ENCODE measurements around the gene VDR. TPM values are rescaled to one million over a fixed set of nuclear protein-coding genes. Genes with fewer than 3 reads are reported as not detected.
A peak's percentile ranks its signal among the peaks of the same experiment; 100 is the strongest.

Gene VDR
- total RNA-seq, 2 donors from 2014 or later = 217 to 224 TPM

- peak; percentile 22 to 29 for ATAC-seq (replicated peaks in 1 of 2)
- Mint-ChIP-seq H3K4me3 (peak overlapping the region; percentile 51 to 75), H3K36me3 (ENCODE audit: insufficient read depth in 2 of 2) (peaks cover 29 to 57% of the 10 kb centered on the region in 2 donors), H3K9me3 (no peaks in the 10 kb centered on the region), H3K4me1 (ENCODE audit: low read depth) (peaks cover 95% of the 10 kb centered on the region), H3K27ac (peak overlapping the region; percentile 88), H3K27me3 (ENCODE audit: low read depth) (no peaks in the 10 kb centered on the region)
- DNase-seq = no peak
These were observed 36.2 kb downstream of the VDR start for GRCh38 chr12:47868552-47869031.

DNA sequence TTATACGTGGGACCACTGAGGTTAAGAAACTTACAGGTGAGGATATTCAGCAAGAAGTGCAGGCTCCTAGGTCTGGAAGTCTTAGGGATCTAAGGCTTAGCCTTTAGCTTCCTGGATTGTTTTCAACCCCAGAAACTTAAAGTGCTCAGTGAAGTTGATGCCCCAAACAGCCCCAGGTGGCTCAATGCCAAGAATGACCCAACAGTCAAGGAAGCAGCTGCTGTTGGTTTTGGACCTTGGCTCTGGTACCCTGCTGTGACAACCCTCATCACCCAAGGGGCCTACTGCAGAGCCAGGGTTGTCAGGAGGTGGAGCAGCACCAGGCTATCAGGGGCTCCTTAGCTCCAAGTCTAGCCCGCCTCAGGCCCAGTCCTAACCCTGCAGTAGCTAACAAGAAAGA lies 36.8 kb downstream of the VDR start:
- H3K4me3 Mint-ChIP-seq = peak overlapping the region; percentile 51 to 75
- DNase-seq (no peak), ATAC-seq (replicated peaks in 1 of 2) (peak in 1 of 2 donors; percentile 10)
- peak overlapping the region; percentile 88 for H3K27ac Mint-ChIP-seq
- no peaks in the 10 kb centered on the region for H3K9me3 Mint-ChIP-seq
- H3K36me3 Mint-ChIP-seq (ENCODE audit: insufficient read depth in 2 of 2) = peaks cover 31 to 55% of the 10 kb centered on the region in 2 donors
- H3K4me1 Mint-ChIP-seq (ENCODE audit: low read depth) = peaks cover 95% of the 10 kb centered on the region
- no peaks in the 10 kb centered on the region for H3K27me3 Mint-ChIP-seq (ENCODE audit: low read depth)

DNA sequence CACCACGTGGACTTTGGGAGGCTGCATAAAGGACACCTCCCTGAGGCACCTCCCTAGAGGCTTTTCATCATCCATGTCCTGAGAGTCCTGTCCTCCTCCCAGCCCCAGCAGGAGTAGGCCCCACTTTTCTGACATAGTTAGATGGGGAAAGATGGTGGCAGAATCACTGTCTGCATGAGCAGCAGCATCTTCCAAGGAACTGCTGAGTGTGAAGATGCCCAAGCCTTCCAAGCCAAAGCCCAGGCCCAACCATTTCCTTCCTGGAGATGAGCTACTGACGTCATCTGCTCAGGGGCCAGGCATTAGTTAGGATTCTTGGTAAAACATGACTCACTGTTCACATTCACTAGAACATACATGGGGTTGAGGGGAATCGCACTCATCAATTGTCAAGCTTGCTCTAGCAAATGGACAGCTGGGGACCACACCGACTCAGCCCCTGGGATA lies 37.3 kb downstream of the VDR start:
- H3K9me3 Mint-ChIP-seq = no peaks in the 10 kb centered on the region
- H3K36me3 Mint-ChIP-seq (ENCODE audit: insufficient read depth in 2 of 2) = peaks cover 28 to 54% of the 10 kb centered on the region in 2 donors
- H3K4me1 Mint-ChIP-seq (ENCODE audit: low read depth) = peaks cover 95% of the 10 kb centered on the region
- peak; percentile 84 to 87 for ATAC-seq (replicated peaks in 1 of 2)
- DNase-seq = peak; percentile 64 to 68
- H3K27ac Mint-ChIP-seq = peak overlapping the region; percentile 88
- H3K4me3 Mint-ChIP-seq = peak overlapping the region; percentile 51 to 75
- H3K27me3 Mint-ChIP-seq (ENCODE audit: low read depth) = no peaks in the 10 kb centered on the region

DNA sequence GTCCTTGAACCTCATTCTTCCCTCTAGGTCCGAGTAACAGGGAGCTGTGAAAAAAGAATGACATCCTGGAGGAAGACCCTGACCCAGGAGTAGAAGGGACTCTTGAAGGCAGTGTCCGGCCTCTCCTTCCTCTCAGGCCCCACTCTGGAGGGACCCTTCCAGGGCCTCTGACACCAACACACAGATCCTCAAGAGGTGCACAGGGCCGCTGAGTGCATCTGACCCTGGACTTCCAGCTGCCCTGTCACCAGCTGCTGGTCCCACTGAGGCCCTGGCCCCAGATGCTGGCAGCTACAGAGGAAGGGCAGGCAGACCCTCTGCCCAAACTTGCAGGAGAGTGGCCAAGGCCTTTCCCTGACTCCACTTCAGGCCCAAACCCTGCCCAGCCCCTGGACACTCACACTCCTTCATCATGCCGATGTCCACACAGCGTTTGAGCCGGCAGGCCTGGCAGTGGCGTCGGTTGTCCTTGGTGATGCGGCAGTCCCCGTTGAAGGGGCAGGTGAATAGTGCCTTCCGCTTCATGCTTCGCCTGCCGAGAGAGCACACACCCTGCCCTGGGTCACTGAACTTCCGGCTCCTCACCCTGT lies 40.1 kb downstream of the VDR start:
- Mint-ChIP-seq H3K27ac (peak overlapping the region; percentile 87), H3K9me3 (no peaks in the 10 kb centered on the region), H3K36me3 (ENCODE audit: insufficient read depth in 2 of 2) (peaks cover 28 to 62% of the 10 kb centered on the region in 2 donors), H3K4me1 (ENCODE audit: low read depth) (peaks cover 95% of the 10 kb centered on the region), H3K27me3 (ENCODE audit: low read depth) (no peaks in the 10 kb centered on the region), H3K4me3 (peak overlapping the region in 1 of 2 donors; percentile 58)
- ATAC-seq (replicated peaks in 1 of 2) (no peak), DNase-seq (no peak)

GRCh38 chr12:47863985-47864384 lies 40.8 kb downstream of the VDR start:
- ATAC-seq (replicated peaks in 1 of 2) (no peak), DNase-seq (no peak)
- H3K4me3 Mint-ChIP-seq = no peak overlapping the region
- peak overlapping the region; percentile 77 for H3K27ac Mint-ChIP-seq
- H3K9me3 Mint-ChIP-seq = no peaks in the 10 kb centered on the region
- peaks cover 95% of the 10 kb centered on the region for H3K4me1 Mint-ChIP-seq (ENCODE audit: low read depth)
- no peaks in the 10 kb centered on the region for H3K27me3 Mint-ChIP-seq (ENCODE audit: low read depth)
- H3K36me3 Mint-ChIP-seq (ENCODE audit: insufficient read depth in 2 of 2) = peaks cover 34 to 59% of the 10 kb centered on the region in 2 donors

DNA sequence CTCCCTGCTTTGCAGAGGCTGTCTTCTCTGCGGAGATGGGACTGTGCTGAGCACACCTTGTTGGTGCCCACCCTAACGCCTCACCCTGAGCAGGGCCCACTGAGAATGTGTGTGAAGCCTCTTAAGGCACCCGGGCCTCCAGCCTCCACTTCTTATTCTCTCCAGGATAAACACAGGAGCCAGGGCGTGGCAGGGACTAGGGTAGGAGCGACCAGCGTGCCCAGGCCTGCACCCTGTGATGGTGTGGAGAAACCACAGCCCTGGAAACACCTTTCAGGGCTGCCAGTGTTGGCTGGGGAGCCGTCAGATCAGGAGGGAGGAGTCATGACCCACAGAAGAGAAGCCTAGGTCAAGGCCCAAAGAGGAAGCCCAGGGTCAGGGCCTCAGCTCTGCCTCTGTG lies 41.3 kb downstream of the VDR start:
- no peak for DNase-seq
- no peak for ATAC-seq (replicated peaks in 1 of 2)
- Mint-ChIP-seq H3K36me3 (ENCODE audit: insufficient read depth in 2 of 2) (peaks cover 32 to 57% of the 10 kb centered on the region in 2 donors), H3K9me3 (no peaks in the 10 kb centered on the region), H3K4me3 (no peak overlapping the region), H3K4me1 (ENCODE audit: low read depth) (peaks cover 95% of the 10 kb centered on the region), H3K27ac (peak overlapping the region; percentile 55), H3K27me3 (ENCODE audit: low read depth) (no peaks in the 10 kb centered on the region)

- peak overlapping the region; percentile 55 for H3K27ac Mint-ChIP-seq
- no peak overlapping the region for H3K4me3 Mint-ChIP-seq
- H3K36me3 Mint-ChIP-seq (ENCODE audit: insufficient read depth in 2 of 2) = peaks cover 32 to 57% of the 10 kb centered on the region in 2 donors
- H3K9me3 Mint-ChIP-seq = no peaks in the 10 kb centered on the region
- peaks cover 95% of the 10 kb centered on the region for H3K4me1 Mint-ChIP-seq (ENCODE audit: low read depth)
- no peak for ATAC-seq (replicated peaks in 1 of 2)
- DNase-seq = no peak
- H3K27me3 Mint-ChIP-seq (ENCODE audit: low read depth) = no peaks in the 10 kb centered on the region
These were observed 41.9 kb downstream of the VDR start for GRCh38 chr12:47862881-47863280.

- no peak for ATAC-seq (replicated peaks in 1 of 2)
- Mint-ChIP-seq H3K27me3 (ENCODE audit: low read depth) (no peaks in the 10 kb centered on the region), H3K36me3 (ENCODE audit: insufficient read depth in 2 of 2) (peaks cover 30 to 58% of the 10 kb centered on the region in 2 donors), H3K4me3 (no peak overlapping the region), H3K27ac (peak overlapping the region; percentile 94), H3K9me3 (no peaks in the 10 kb centered on the region), H3K4me1 (ENCODE audit: low read depth) (peaks cover 94% of the 10 kb centered on the region)
- DNase-seq = no peak
These were observed 42.5 kb downstream of the VDR start for GRCh38 chr12:47862167-47862750.

DNA sequence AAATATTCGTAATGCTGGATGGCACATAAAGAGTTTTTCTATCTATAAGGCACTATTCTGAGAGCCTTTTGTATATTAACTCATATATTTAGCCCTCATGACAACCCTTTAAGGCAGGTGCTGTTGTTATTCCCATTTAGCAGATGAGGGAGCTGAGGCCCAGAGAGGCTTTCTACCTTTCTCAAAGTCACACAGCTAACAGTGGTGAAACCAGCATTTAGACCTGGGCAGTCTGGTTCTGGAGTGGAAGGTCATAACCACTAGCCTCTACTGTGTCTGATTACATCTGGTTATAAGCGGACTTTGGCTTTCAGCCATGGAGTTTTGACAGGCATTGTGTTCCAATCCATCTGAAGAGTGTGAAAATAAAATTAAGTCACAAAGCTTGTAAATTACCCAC lies 43.9 kb downstream of the VDR start:
- Mint-ChIP-seq H3K4me3 (peak overlapping the region; percentile 73 to 75), H3K36me3 (ENCODE audit: insufficient read depth in 2 of 2) (peaks cover 26 to 61% of the 10 kb centered on the region in 2 donors)
- peak; percentile 6 to 9 for ATAC-seq (replicated peaks in 1 of 2)

GRCh38 chr12:47860279-47860841 lies 44.4 kb downstream of the VDR start:
- Mint-ChIP-seq H3K4me3 (peak overlapping the region; percentile 73 to 75), H3K9me3 (no peaks in the 10 kb centered on the region), H3K36me3 (ENCODE audit: insufficient read depth in 2 of 2) (peaks cover 30 to 64% of the 10 kb centered on the region in 2 donors), H3K4me1 (ENCODE audit: low read depth) (peaks cover 80% of the 10 kb centered on the region), H3K27ac (peak overlapping the region; percentile 94), H3K27me3 (ENCODE audit: low read depth) (no peaks in the 10 kb centered on the region)
- ATAC-seq (replicated peaks in 1 of 2) (peak; percentile 92 to 96), DNase-seq (peak; percentile 68 to 70)

More for the DNA sequence above, 43.9 kb downstream of the VDR start:
- peak overlapping the region; percentile 94 for H3K27ac Mint-ChIP-seq
- H3K4me1 Mint-ChIP-seq (ENCODE audit: low read depth) = peaks cover 81% of the 10 kb centered on the region
- no peak for DNase-seq
- H3K27me3 Mint-ChIP-seq (ENCODE audit: low read depth) = no peaks in the 10 kb centered on the region
- no peaks in the 10 kb centered on the region for H3K9me3 Mint-ChIP-seq

- peaks cover 28 to 65% of the 10 kb centered on the region in 2 donors for H3K36me3 Mint-ChIP-seq (ENCODE audit: insufficient read depth in 2 of 2)
- no peaks in the 10 kb centered on the region for H3K9me3 Mint-ChIP-seq
These were observed 46.1 kb downstream of the VDR start for GRCh38 chr12:47858511-47859266.

GRCh38 chr12:47856721-47857575 lies 47.8 kb downstream of the VDR start:
- no peaks in the 10 kb centered on the region for H3K27me3 Mint-ChIP-seq (ENCODE audit: low read depth)
- H3K4me1 Mint-ChIP-seq (ENCODE audit: low read depth) = peaks cover 55% of the 10 kb centered on the region
- H3K27ac Mint-ChIP-seq = peak overlapping the region; percentile 54
- no peaks in the 10 kb centered on the region for H3K9me3 Mint-ChIP-seq
- ATAC-seq (replicated peaks in 1 of 2) (no peak), DNase-seq (no peak)
- peaks cover 26 to 76% of the 10 kb centered on the region in 2 donors for H3K36me3 Mint-ChIP-seq (ENCODE audit: insufficient read depth in 2 of 2)
- H3K4me3 Mint-ChIP-seq = no peak overlapping the region

More at GRCh38 chr12:47858511-47859266, 46.1 kb downstream of the VDR start:
- ATAC-seq (replicated peaks in 1 of 2) (no peak), DNase-seq (no peak)
- Mint-ChIP-seq H3K4me3 (peak overlapping the region in 1 of 2 donors; percentile 3), H3K27ac (peak overlapping the region; percentile 94), H3K27me3 (ENCODE audit: low read depth) (no peaks in the 10 kb centered on the region), H3K4me1 (ENCODE audit: low read depth) (peaks cover 63% of the 10 kb centered on the region)

Data from activated T-cell treated with anti-CD3 and anti-CD28 coated beads, Interleukin-2, amount 50 U/mL, for 72 hours (primary cell).